NCI-H2227 treated with DMSO at 0.1 percent for 48 hours (cell line): ENCODE data around the gene TTLL12.

ENCODE experiments used
- DNase-seq: peaks from one replicate; lab custom pipeline; 2025; lab: John Stamatoyannopoulos, UW

The TTLL12 gene

GRCh38 chr22:43213962-43214361 is 27.0 kb upstream of the TTLL12 start:
- DNase-seq = no peak

- DNase-seq = no peak
Measured at GRCh38 chr22:43213051-43213450, 26.1 kb upstream of the TTLL12 start.

- no peak for DNase-seq
Measured at GRCh38 chr22:43212434-43212952, 25.6 kb upstream of the TTLL12 start.

GRCh38 chr22:43211941-43212433 is 25.1 kb upstream of the TTLL12 start:
- no peak for DNase-seq

- DNase-seq = no peak
Measured at GRCh38 chr22:43210631-43211515, 23.9 kb upstream of the TTLL12 start.

- DNase-seq = no peak
Measured at GRCh38 chr22:43209971-43210370, 23.0 kb upstream of the TTLL12 start.

GRCh38 chr22:43209523-43209890 is 22.6 kb upstream of the TTLL12 start:
- DNase-seq = no peak

GRCh38 chr22:43208703-43209522 is 22.0 kb upstream of the TTLL12 start:
- no peak for DNase-seq

GRCh38 chr22:43207849-43208702 is 21.1 kb upstream of the TTLL12 start:
- DNase-seq = no peak

- DNase-seq = no peak
Measured at GRCh38 chr22:43207386-43207785, 20.5 kb upstream of the TTLL12 start.

- no peak for DNase-seq
Measured at GRCh38 chr22:43206509-43207161, 19.7 kb upstream of the TTLL12 start.

GRCh38 chr22:43205748-43206508 is 19.0 kb upstream of the TTLL12 start:
- no peak for DNase-seq

GRCh38 chr22:43205261-43205691 is 18.3 kb upstream of the TTLL12 start:
- no peak for DNase-seq

- no peak for DNase-seq
Measured at GRCh38 chr22:43203471-43203981, 16.6 kb upstream of the TTLL12 start.

GRCh38 chr22:43202756-43203410 is 15.9 kb upstream of the TTLL12 start:
- DNase-seq = no peak

- no peak for DNase-seq
Measured at GRCh38 chr22:43202326-43202725, 15.4 kb upstream of the TTLL12 start.

- DNase-seq = no peak
Measured at GRCh38 chr22:43201486-43202219, 14.7 kb upstream of the TTLL12 start.

- no peak for DNase-seq
Measured at GRCh38 chr22:43200555-43200954, 13.6 kb upstream of the TTLL12 start.

- DNase-seq = no peak
Measured at GRCh38 chr22:43200031-43200430, 13.1 kb upstream of the TTLL12 start.
